SK-N-SH (cell line): ENCODE data around the gene OST4. TPM values are rescaled to one million over a fixed set of nuclear protein-coding genes. Genes with fewer than 3 reads are reported as not detected.

ENCODE experiments used
- CTCF ChIA-PET: fragments of 300-600, 350-600 bp; formaldehyde crosslinking; extraction: SDS; loops from one replicate; lab custom pipeline; 2021; lab: Yijun Ruan, JAX
- POLR2A ChIA-PET: fragments of 350-600 bp; sonication (Branson Sonifier 250); formaldehyde crosslinking; extraction: SDS; loops from one replicate; lab custom pipeline; 2020; ENCODE audit warnings: antibody characterized with exemption, inconsistent platforms; lab: Yijun Ruan, JAX
- DNase-seq: peaks from one replicate; pipeline ENCODE4 v3.0.0; 2012
- H2AFZ ChIP-seq: fragments of 200-600 bp; sonication (generic); 2 replicates; pipeline ENCODE4 v1.8.1; 2016; ENCODE audit warnings: antibody characterized with exemption, mild to moderate bottlenecking, low read depth
- H3F3A ChIP-seq: fragments of 200-600 bp; sonication (generic); replicated peaks from 2 replicates; pipeline ENCODE3; 2016; ENCODE audit warnings: antibody characterized with exemption, mild to moderate bottlenecking; ENCODE audit not compliant: insufficient read depth
- H3K27ac ChIP-seq, 2 experiments: fragments of 200-500 bp in 1 of 2; fragments of 200-600 bp in 1 of 2; sonication (Bioruptor generic) in 1 of 2; sonication (generic), shearing (Covaris generic) in 1 of 2; 2 replicates each; pipeline versions ENCODE4 v1.5.1 to v1.6.1; 2014 to 2016; ENCODE audit warnings: low read depth in 2 of 2, inconsistent platforms in 1 of 2, low read length in 1 of 2, mild to moderate bottlenecking in 1 of 2, mixed read lengths in 1 of 2
- H3K27me3 ChIP-seq: fragments of 200-600 bp; sonication (generic), shearing (Covaris generic); 2 replicates; pipeline ENCODE4 v1.6.1; 2016; ENCODE audit warnings: mixed run types; ENCODE audit not compliant: insufficient read depth
- H3K36me3 ChIP-seq, 2 experiments: fragments of 200-500 bp in 1 of 2; fragments of 200-600 bp in 1 of 2; sonication (Bioruptor generic) in 1 of 2; sonication (generic) in 1 of 2; replicated peaks in 1 of 2; 2 replicates each; pipeline versions ENCODE3 to v1.5.1; 2014 to 2016; ENCODE audit warnings: low read length in 1 of 2, mild to moderate bottlenecking in 1 of 2; ENCODE audit not compliant: insufficient read depth in 2 of 2, control insufficient read depth in 1 of 2
- H3K4me1 ChIP-seq, 2 experiments: fragments of 200-500 bp in 1 of 2; fragments of 200-600 bp in 1 of 2; sonication (Bioruptor generic) in 1 of 2; sonication (generic), shearing (Covaris generic) in 1 of 2; 2 replicates each; pipeline versions ENCODE4 v1.5.1 to v1.6.1; 2014 to 2016; ENCODE audit warnings: low read depth in 1 of 2, low read length in 1 of 2, mixed run types in 1 of 2; ENCODE audit not compliant: insufficient read depth in 2 of 2, control insufficient read depth in 1 of 2
- H3K4me2 ChIP-seq: fragments of 200-600 bp; sonication (generic), shearing (Covaris generic); 2 replicates; pipeline ENCODE4 v1.6.1; 2017; ENCODE audit warnings: mixed run types
- H3K4me3 ChIP-seq, 2 experiments: fragments of 200-500 bp in 1 of 2; fragments of 200-600 bp in 1 of 2; sonication (Bioruptor generic) in 1 of 2; sonication (generic), shearing (Covaris generic) in 1 of 2; 2 replicates each; pipeline versions ENCODE4 v1.5.1 to v1.8.1; 2014 to 2016; ENCODE audit warnings: low read depth in 2 of 2, inconsistent platforms in 1 of 2, low read length in 1 of 2, mild to moderate bottlenecking in 1 of 2, mixed read lengths in 1 of 2, moderate library complexity in 1 of 2
- H3K79me2 ChIP-seq: fragments of 200-600 bp; sonication (generic); 2 replicates; pipeline ENCODE4 v1.8.1; 2017; ENCODE audit warnings: mild to moderate bottlenecking; ENCODE audit not compliant: insufficient read depth
- H3K9ac ChIP-seq: fragments of 200-600 bp; sonication (generic); 2 replicates; pipeline ENCODE4 v1.6.1; 2017; ENCODE audit warnings: mixed run types
- H3K9me2 ChIP-seq: fragments of 200-600 bp; sonication (generic); 2 replicates; pipeline ENCODE4 v1.6.1; 2017; ENCODE audit warnings: mixed run types
- H3K9me3 ChIP-seq: fragments of 200-600 bp; sonication (generic); 2 replicates; pipeline ENCODE4 v1.6.1; 2017; ENCODE audit warnings: mixed run types, mild to moderate bottlenecking, moderate library complexity
- H4K20me1 ChIP-seq: fragments of 200-600 bp; sonication (generic); 2 replicates; pipeline ENCODE4 v1.6.1; 2017; ENCODE audit warnings: mild to moderate bottlenecking, mixed run types; ENCODE audit not compliant: insufficient read depth
- CHD2 ChIP-seq: fragments of 150-350 bp; IDR thresholded peaks from 2 replicates; pipeline ENCODE4 v1.6.1; 2018; ENCODE audit warnings: low read length; ENCODE audit not compliant: partially characterized antibody
- CTCF ChIP-seq: fragments of 200-600 bp; sonication (generic); IDR thresholded peaks from 2 replicates; pipeline ENCODE4 v1.6.1; 2017; ENCODE audit warnings: antibody characterized with exemption, mild to moderate bottlenecking, moderate library complexity
- ELF1 ChIP-seq: IDR thresholded peaks from 2 replicates; pipeline ENCODE4 v1.4.0; 2012
- EP300 ChIP-seq, 2 experiments: IDR thresholded peaks; 2 replicates each; pipeline versions ENCODE4 v1.4.0 to v1.6.1; 2012; ENCODE audit warnings: borderline replicate concordance in 1 of 2, low read depth in 1 of 2, low read length in 1 of 2
- EZH2phosphoT487 ChIP-seq: fragments of 200-600 bp; sonication (generic); IDR thresholded peaks from 2 replicates; pipeline ENCODE4 v1.6.1; 2017; ENCODE audit warnings: low read depth, mixed run types, mild to moderate bottlenecking, antibody characterized with exemption, moderate library complexity, borderline replicate concordance
- FOSL2 ChIP-seq: IDR thresholded peaks from 2 replicates; pipeline ENCODE4 v1.4.0; 2012; ENCODE audit warnings: low read depth, mild to moderate bottlenecking, moderate library complexity, borderline replicate concordance
- FOXJ3 ChIP-seq: sonication (generic); formaldehyde crosslinking; IDR thresholded peaks from 2 replicates; pipeline ENCODE4 v1.5.1; 2020; ENCODE audit warnings: mild to moderate bottlenecking, missing genetic modification reagents
- FOXM1 ChIP-seq: IDR thresholded peaks from 2 replicates; pipeline ENCODE4 v1.4.0; 2012; ENCODE audit warnings: low read depth, mild to moderate bottlenecking
- GABPA ChIP-seq: IDR thresholded peaks from 2 replicates; pipeline ENCODE4 v1.4.0; 2012; ENCODE audit warnings: low read depth, mild to moderate bottlenecking
- GATA2 ChIP-seq: sonication (generic); formaldehyde crosslinking; IDR thresholded peaks from 2 replicates; pipeline ENCODE4 v1.5.0; 2020; ENCODE audit warnings: mild to moderate bottlenecking, missing genetic modification reagents
- IRF3 ChIP-seq: fragments of 150-350 bp; IDR thresholded peaks from 2 replicates; pipeline ENCODE4 v1.6.1; 2016; ENCODE audit warnings: mild to moderate bottlenecking, low read depth, low read length
- JUND ChIP-seq: IDR thresholded peaks from 2 replicates; pipeline ENCODE4 v1.4.0; 2012
- MAX ChIP-seq: IDR thresholded peaks from 2 replicates; pipeline ENCODE4 v1.4.0; 2012; ENCODE audit warnings: low read depth
- MEF2A ChIP-seq: IDR thresholded peaks from 2 replicates; pipeline ENCODE4 v1.4.0; 2012; ENCODE audit warnings: low read depth, borderline replicate concordance
- PBX3 ChIP-seq: IDR thresholded peaks from 2 replicates; pipeline ENCODE4; 2012
- REST ChIP-seq: IDR thresholded peaks from 2 replicates; pipeline ENCODE4 v1.6.1; 2012; ENCODE audit warnings: mild to moderate bottlenecking, low read depth, low read length, moderate library complexity
- SMC3 ChIP-seq: IDR thresholded peaks from 2 replicates; pipeline ENCODE4 v1.6.1; 2012; ENCODE audit warnings: low read depth, low read length, improper control_type of control experiment
- TCF12 ChIP-seq: IDR thresholded peaks from 2 replicates; pipeline ENCODE4 v1.4.0; 2012
- YY1 ChIP-seq: IDR thresholded peaks from 2 replicates; pipeline ENCODE4 v1.4.0; 2012; ENCODE audit warnings: low read depth, mild to moderate bottlenecking
- ZBTB33 ChIP-seq: IDR thresholded peaks from 2 replicates; pipeline ENCODE4 v1.4.0; 2012; ENCODE audit warnings: low read depth, borderline replicate concordance
- WGBS: methylation state at CpG from one replicate; pipeline ENCODE4 v1.1.6; 2017; ENCODE audit warnings: low lambda C conversion rate; 5-methylcytosine and 5-hydroxymethylcytosine counted together
- polyA plus RNA-seq, 3 experiments: library from polyadenylated mRNA; depleted of rRNA; stranded (reverse); fragments of >200 nt; gene quantifications; 2 replicates each; pipeline ENCODE4 v1.2.3, GENCODE V29; 2012

OST4 gene
- polyA plus RNA-seq, 1 of the 3 experiments (the other 2 are of a cell fraction), result 1,851 TPM

GRCh38 chr2:27087823-27088410 is 16.5 kb upstream of the OST4 start:
- Histone ChIP-seq H3K27me3 (no peaks in the 10 kb centered on the region), H3K36me3 (peaks cover 0 to 22% of the 10 kb centered on the region in 2 experiments), H4K20me1 (peaks cover 8% of the 10 kb centered on the region; the same call in 1 of the 2 replicates), H3K4me3 (peak overlapping the region in 1 of 2 experiments; percentile 75; a peak in 1 of 4 replicates), H3K9ac (no peak overlapping the region), H3K4me2 (0 out of 2 replicates have a peak overlapping the region, but pooled peaks have one; percentile 89), H3K9me3 (no peaks in the 10 kb centered on the region), H2AFZ (no peak overlapping the region), H3K79me2 (no peaks in the 10 kb centered on the region), H3K4me1 (peaks cover 6 to 32% of the 10 kb centered on the region in 2 experiments; a peak in 3 of 4 replicates), H3K27ac (no peak overlapping the region), H3K9me2 (no peaks in the 10 kb centered on the region), H3F3A (peaks cover 7% of the 10 kb centered on the region)
- ChIA-PET POLR2A (interaction anchor here (0.6 to 4.8 kb wide), 14 partner anchors 9 to 215 kb away, joined by 3 to 36 read pairs (median 4); partner anchors contain the start of genes AGBL5, EMILIN1, OST4 and PREB), CTCF (interaction anchor here (0.6 to 14.6 kb wide), 26 partner anchors 9 to 288 kb away, joined by 3 to 227 read pairs (median 3); partner anchors contain the start of genes AGBL5 and OST4)
- 86% methylated on average over 5 of the region's 5 CpGs for WGBS
- TF ChIP-seq GATA2 (CRISPR knock-in tag), result no peak
- no peak for TF ChIP-seq JUND
- no peak for TF ChIP-seq FOXJ3 (CRISPR knock-in tag)
- no peak for TF ChIP-seq EZH2phosphoT487
- TF ChIP-seq FOSL2, result no peak
- TF ChIP-seq SMC3, result no peak
- TF ChIP-seq YY1, result no peak
- no peak for TF ChIP-seq PBX3
- TF ChIP-seq MEF2A, result no peak
- no peak for TF ChIP-seq ZBTB33
- TF ChIP-seq MAX, result no peak
- TF ChIP-seq ELF1, result no peak
- TF ChIP-seq EP300 (IDR thresholded peaks at IDR 0.05; ENCODE audit: borderline replicate concordance in 1 of 2, low read depth in 1 of 2, low read length in 1 of 2), result no peak
- no peak for TF ChIP-seq CTCF
- TF ChIP-seq GABPA, result no peak
- no peak for TF ChIP-seq FOXM1
- TF ChIP-seq TCF12, result no peak
- TF ChIP-seq REST, result no peak
- no peak for TF ChIP-seq IRF3
- TF ChIP-seq CHD2, result no peak
- no peak for DNase-seq
